ENCODE data around the gene GNPDA1. TPM values are rescaled to one million over a fixed set of nuclear protein-coding genes. Genes with fewer than 3 reads are reported as not detected.

The GNPDA1 gene
- total RNA-seq, 4 donors from 2014 or later = 22.3 to 50.0 (median 47.3) TPM

GRCh38 chr5:142015781-142016533 lies 3.1 kb upstream of the GNPDA1 start:
- Histone ChIP-seq H3K4me3 (no peak overlapping the region), H3K9me3 (no peaks in the 10 kb centered on the region), H3K4me1 (peaks cover 15 to 19% of the 10 kb centered on the region in 2 donors), H3K27ac (peak overlapping the region in 2 of 4 donors; percentile 1 to 14), H3K36me3 (no peaks in the 10 kb centered on the region), H3K27me3 (no peaks in the 10 kb centered on the region)
- in situ Hi-C loops (cut with MboI; ENCODE audit: low sequenced_read_pairs in 4 of 4) = loop anchor here in 1 of 4 donors (5.0 to 25.0 kb wide), 2 partner anchors 91 to 871 kb away; partner anchors contain the start of gene NDFIP1
- ATAC-seq (no peak), DNase-seq (no peak)
- intact Hi-C loops (cut with DNase I; ENCODE audit: low total_unique reads) = loop anchor here (2.0 kb wide), 2 partner anchors 23 to 93 kb away; partner anchors contain the start of gene NDFIP1
- no peak for TF ChIP-seq POLR2A (IDR thresholded peaks at IDR 0.05)
- TF ChIP-seq, protein P1, sequence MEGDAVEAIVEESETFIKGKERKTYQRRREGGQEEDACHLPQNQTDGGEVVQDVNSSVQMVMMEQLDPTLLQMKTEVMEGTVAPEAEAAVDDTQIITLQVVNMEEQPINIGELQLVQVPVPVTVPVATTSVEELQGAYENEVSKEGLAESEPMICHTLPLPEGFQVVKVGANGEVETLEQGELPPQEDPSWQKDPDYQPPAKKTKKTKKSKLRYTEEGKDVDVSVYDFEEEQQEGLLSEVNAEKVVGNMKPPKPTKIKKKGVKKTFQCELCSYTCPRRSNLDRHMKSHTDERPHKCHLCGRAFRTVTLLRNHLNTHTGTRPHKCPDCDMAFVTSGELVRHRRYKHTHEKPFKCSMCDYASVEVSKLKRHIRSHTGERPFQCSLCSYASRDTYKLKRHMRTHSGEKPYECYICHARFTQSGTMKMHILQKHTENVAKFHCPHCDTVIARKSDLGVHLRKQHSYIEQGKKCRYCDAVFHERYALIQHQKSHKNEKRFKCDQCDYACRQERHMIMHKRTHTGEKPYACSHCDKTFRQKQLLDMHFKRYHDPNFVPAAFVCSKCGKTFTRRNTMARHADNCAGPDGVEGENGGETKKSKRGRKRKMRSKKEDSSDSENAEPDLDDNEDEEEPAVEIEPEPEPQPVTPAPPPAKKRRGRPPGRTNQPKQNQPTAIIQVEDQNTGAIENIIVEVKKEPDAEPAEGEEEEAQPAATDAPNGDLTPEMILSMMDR (IDR thresholded peaks at IDR 0.05 in 4 of 5, conservative IDR thresholded peaks at IDR 0.05 in 1 of 5) = no peak

DNA sequence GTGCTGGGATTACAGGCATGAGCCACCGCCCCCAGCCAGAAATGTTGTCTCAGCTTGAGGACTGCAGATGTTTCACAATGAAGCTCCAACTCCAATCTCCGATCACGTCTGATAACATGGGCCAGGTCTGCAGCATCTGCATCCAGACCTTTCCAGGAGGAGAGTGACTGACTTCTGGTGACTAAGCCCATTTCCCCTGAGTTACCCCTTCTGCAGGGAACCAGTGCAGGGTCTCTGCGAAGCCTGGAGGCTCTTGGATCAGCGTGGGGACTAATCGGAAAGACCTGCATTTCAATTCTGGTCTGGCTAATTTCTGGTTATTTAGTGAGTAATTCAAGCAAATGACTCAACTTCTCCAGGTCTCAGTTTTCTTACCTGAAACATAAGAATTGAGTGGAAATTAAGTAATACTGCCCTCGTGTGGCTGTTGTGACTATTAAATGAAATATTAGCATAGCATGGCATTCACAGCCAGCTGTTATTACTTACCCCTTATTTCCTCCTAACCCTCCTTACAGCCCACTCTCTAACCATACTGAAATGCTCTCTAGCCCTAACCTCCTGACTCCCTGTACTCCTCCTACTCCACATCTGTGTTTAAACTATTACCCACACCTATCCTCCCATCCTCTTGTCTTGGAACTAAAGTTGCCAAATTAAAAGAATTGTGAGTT lies 2.2 kb upstream of the GNPDA1 start:
- Histone ChIP-seq H3K4me3 (no peak overlapping the region), H3K27me3 (no peaks in the 10 kb centered on the region), H3K4me1 (peaks cover 15 to 19% of the 10 kb centered on the region in 2 donors), H3K27ac (peak overlapping the region; percentile 91 to 99 (median 98)), H3K9me3 (no peaks in the 10 kb centered on the region), H3K36me3 (no peaks in the 10 kb centered on the region)
- intact Hi-C loops (cut with DNase I; ENCODE audit: low total_unique reads) (loop anchor here (2.0 to 5.0 kb wide), 3 partner anchors 22 to 127 kb away; partner anchors contain the start of gene NDFIP1), in situ Hi-C loops (cut with MboI; ENCODE audit: low sequenced_read_pairs in 4 of 4) (loop anchor here in 1 of 4 donors (5.0 to 25.0 kb wide), 2 partner anchors 92 to 872 kb away; partner anchors contain the start of gene NDFIP1)
- DNase-seq = no peak
- no peak for ATAC-seq
- TF ChIP-seq, protein P1 (IDR thresholded peaks at IDR 0.05 in 4 of 5, conservative IDR thresholded peaks at IDR 0.05 in 1 of 5) = peak; percentile 22 to 58 (median 43)
- no peak for TF ChIP-seq POLR2A (IDR thresholded peaks at IDR 0.05)

- peak overlapping the region; percentile 91 to 99 (median 98) for H3K27ac ChIP-seq
- peak; percentile 43 to 49 for DNase-seq
- peak overlapping the region in 2 of 4 donors; percentile 76 to 91 for H3K4me3 ChIP-seq
- intact Hi-C loops (cut with DNase I; ENCODE audit: low total_unique reads) = loop anchor here (2.0 to 5.0 kb wide), 4 partner anchors 21 to 128 kb away; partner anchors contain the start of genes NDFIP1 and RNF14
- H3K9me3 ChIP-seq = no peaks in the 10 kb centered on the region
- ATAC-seq = peak; percentile 26 to 46
- H3K36me3 ChIP-seq = peaks cover 0 to 4% of the 10 kb centered on the region in 2 donors
- no peaks in the 10 kb centered on the region for H3K27me3 ChIP-seq
- in situ Hi-C loops (cut with MboI; ENCODE audit: low sequenced_read_pairs in 4 of 4) = loop anchor here in 1 of 4 donors (25.0 kb wide), 1 partner anchor 873 kb away; no protein-coding TSS in a partner anchor
- TF ChIP-seq POLR2A (IDR thresholded peaks at IDR 0.05) = no peak
- TF ChIP-seq, protein P1 (IDR thresholded peaks at IDR 0.05 in 4 of 5, conservative IDR thresholded peaks at IDR 0.05 in 1 of 5) = peak in 2 of 5 experiments; percentile 25 to 40
- H3K4me1 ChIP-seq = peaks cover 15 to 19% of the 10 kb centered on the region in 2 donors
These were observed 1.1 kb upstream of the GNPDA1 start for GRCh38 chr5:142013734-142014521.

DNA sequence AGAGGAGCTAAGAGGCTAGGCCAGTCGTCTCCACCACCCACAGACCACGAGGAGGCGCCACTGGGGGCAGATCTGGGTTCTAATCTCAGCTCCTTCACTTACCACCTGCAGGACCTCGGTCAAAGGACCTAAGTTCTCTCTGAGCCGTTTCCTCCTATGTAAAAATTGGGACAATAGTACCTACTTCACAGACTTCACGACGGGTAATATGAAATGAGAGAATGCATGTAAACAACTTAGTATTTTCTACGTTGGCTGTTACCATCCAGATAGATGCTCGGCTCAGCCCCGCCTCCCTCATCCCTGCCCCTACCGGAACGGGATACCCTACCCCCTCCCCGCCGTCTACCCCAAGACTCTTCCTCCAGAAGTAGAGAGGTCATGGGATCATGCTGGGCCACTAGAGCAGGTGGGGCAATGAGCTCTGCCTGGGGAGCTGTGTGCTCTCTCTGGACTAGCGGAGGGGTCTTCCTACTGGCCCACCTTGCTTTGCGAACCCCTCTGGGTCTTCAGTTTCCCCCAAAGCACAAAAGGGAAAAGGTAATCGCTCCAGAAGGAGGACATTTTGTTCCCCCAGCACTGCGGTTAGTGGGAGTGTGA lies 541 bp downstream of the GNPDA1 start:
- peak; percentile 21 to 42 for ATAC-seq

More for the DNA sequence above, 541 bp downstream of the GNPDA1 start:
- Histone ChIP-seq H3K27me3 (no peaks in the 10 kb centered on the region), H3K27ac (peak overlapping the region; percentile 91 to 99 (median 98)), H3K4me1 (peaks cover 15 to 19% of the 10 kb centered on the region in 2 donors), H3K9me3 (no peaks in the 10 kb centered on the region), H3K4me3 (peak overlapping the region; percentile 74 to 91 (median 83)), H3K36me3 (peaks cover 0 to 13% of the 10 kb centered on the region in 2 donors)
- DNase-seq = peak in 1 of 2 donors; percentile 35
- TF ChIP-seq, protein P1 (IDR thresholded peaks at IDR 0.05 in 4 of 5, conservative IDR thresholded peaks at IDR 0.05 in 1 of 5) = peak in 3 of 5 experiments; percentile 37 to 49 (median 38)
- TF ChIP-seq POLR2A (IDR thresholded peaks at IDR 0.05) = no peak
- in situ Hi-C loops (cut with MboI; ENCODE audit: low sequenced_read_pairs in 4 of 4) (loop anchor here in 1 of 4 donors (25.0 kb wide), 1 partner anchor 875 kb away; no protein-coding TSS in a partner anchor), intact Hi-C loops (cut with DNase I; ENCODE audit: low total_unique reads) (loop anchor here (2.0 to 5.0 kb wide), 2 partner anchors 43 to 130 kb away; partner anchors contain the start of gene RNF14)

Measured in gastrocnemius medialis (tissue), 4 donors.